ENCODE measurements around the gene FAM118B.

FAM118B gene

GRCh38 chr11:126211236-126212088 lies at the start of gene FAM118B, which contains the start of gene RPUSD4:
Gene FAM118B (plus strand): TSS chr11:126211782. CDS start chr11:126235002, 23,220 bp downstream.
Gene RPUSD4 (minus strand): TSS chr11:126211650. CDS start chr11:126211638, 12 bp downstream.
- TF ChIP-seq ARNTL (CRISPR knock-in tag; IDR thresholded peaks at IDR 0.05; ENCODE audit: borderline replicate concordance, low read depth) (peak; percentile 89; the same call in 1 of the 2 replicates), ZNF8 (CRISPR knock-in tag; IDR thresholded peaks at IDR 0.05) (no peak)
- peak; percentile 94 for ATAC-seq

GRCh38 chr11:126162306-126163030 lies 49.1 kb upstream of the FAM118B start:
- no peak for ATAC-seq
- TF ChIP-seq ZC3H10 (CRISPR knock-in tag; IDR thresholded peaks at IDR 0.05): no peak
- no peak for TF ChIP-seq CSDC2 (CRISPR knock-in tag; IDR thresholded peaks at IDR 0.05)
- TF ChIP-seq OSR1 (CRISPR knock-in tag; IDR thresholded peaks at IDR 0.05): no peak
- no peak for TF ChIP-seq CSRNP3 (CRISPR knock-in tag; IDR thresholded peaks at IDR 0.05)
- TF ChIP-seq RARB (CRISPR knock-in tag; IDR thresholded peaks at IDR 0.05): no peak
- no peak for TF ChIP-seq TCF4 (CRISPR knock-in tag; IDR thresholded peaks at IDR 0.05; ENCODE audit: borderline replicate concordance)
- TF ChIP-seq PATZ1 (CRISPR knock-in tag; IDR thresholded peaks at IDR 0.05; ENCODE audit: borderline replicate concordance): no peak
- no peak for TF ChIP-seq PPARA (CRISPR knock-in tag; IDR thresholded peaks at IDR 0.05; ENCODE audit: borderline replicate concordance)
- TF ChIP-seq TSHZ2 (CRISPR knock-in tag; IDR thresholded peaks at IDR 0.05): no peak
- TF ChIP-seq ZNF565 (CRISPR knock-in tag; conservative IDR thresholded peaks at IDR 0.05; ENCODE audit: low read depth): no peak
- no peak for TF ChIP-seq BACH2 (CRISPR knock-in tag; IDR thresholded peaks at IDR 0.05; ENCODE audit: borderline replicate concordance)

- no peak for TF ChIP-seq PPARA (CRISPR knock-in tag; IDR thresholded peaks at IDR 0.05; ENCODE audit: borderline replicate concordance)
- no peak for TF ChIP-seq TCF4 (CRISPR knock-in tag; IDR thresholded peaks at IDR 0.05; ENCODE audit: borderline replicate concordance)
- TF ChIP-seq BACH2 (CRISPR knock-in tag; IDR thresholded peaks at IDR 0.05; ENCODE audit: borderline replicate concordance): no peak
- no peak for TF ChIP-seq CSDC2 (CRISPR knock-in tag; IDR thresholded peaks at IDR 0.05)
- TF ChIP-seq ZFP3 (CRISPR knock-in tag; IDR thresholded peaks at IDR 0.05): peak; percentile 27; the same call in 1 of the 2 replicates
- TF ChIP-seq ARNTL (CRISPR knock-in tag; IDR thresholded peaks at IDR 0.05; ENCODE audit: borderline replicate concordance, low read depth): no peak
- TF ChIP-seq RARB (CRISPR knock-in tag; IDR thresholded peaks at IDR 0.05): no peak
- TF ChIP-seq OSR1 (CRISPR knock-in tag; IDR thresholded peaks at IDR 0.05): no peak
- peak; percentile 26; the same call in 1 of the 2 replicates for TF ChIP-seq ISL1 (CRISPR knock-in tag; IDR thresholded peaks at IDR 0.05)
- peak; percentile 94 for ATAC-seq
Observed at GRCh38 chr11:126163074-126163700, 48.4 kb upstream of the FAM118B start.

GRCh38 chr11:126163779-126164178 lies 47.8 kb upstream of the FAM118B start:
- ATAC-seq: no peak
- TF ChIP-seq TOX (CRISPR knock-in tag; IDR thresholded peaks at IDR 0.05; ENCODE audit: borderline replicate concordance) (no peak), ESRRG (CRISPR knock-in tag; IDR thresholded peaks at IDR 0.05) (no peak), ZFP30 (CRISPR knock-in tag; IDR thresholded peaks at IDR 0.05) (no peak), CSRNP3 (CRISPR knock-in tag; IDR thresholded peaks at IDR 0.05) (no peak), ZFP3 (CRISPR knock-in tag; IDR thresholded peaks at IDR 0.05) (no peak), OSR1 (CRISPR knock-in tag; IDR thresholded peaks at IDR 0.05) (no peak), TCF4 (CRISPR knock-in tag; IDR thresholded peaks at IDR 0.05; ENCODE audit: borderline replicate concordance) (no peak), ZNF8 (CRISPR knock-in tag; IDR thresholded peaks at IDR 0.05) (no peak), POU6F1 (CRISPR knock-in tag; IDR thresholded peaks at IDR 0.05; ENCODE audit: borderline replicate concordance, low read depth) (no peak), ARNTL (CRISPR knock-in tag; IDR thresholded peaks at IDR 0.05; ENCODE audit: borderline replicate concordance, low read depth) (no peak), PPARA (CRISPR knock-in tag; IDR thresholded peaks at IDR 0.05; ENCODE audit: borderline replicate concordance) (no peak), ISL1 (CRISPR knock-in tag; IDR thresholded peaks at IDR 0.05) (no peak), ZC3H10 (CRISPR knock-in tag; IDR thresholded peaks at IDR 0.05) (no peak), RARB (CRISPR knock-in tag; IDR thresholded peaks at IDR 0.05) (no peak)
